IPS DF 19.7 (cell line): Measurements from ENCODE around the gene MTNR1B.
A peak's percentile ranks its signal among the peaks of the same experiment; 100 is the strongest.

Source experiments
- DNase-seq: peaks from one replicate; pipeline ENCODE4 v3.0.0-alpha.2; 2013; ENCODE audit warnings: low read depth, low spot score

The MTNR1B gene

DNA sequence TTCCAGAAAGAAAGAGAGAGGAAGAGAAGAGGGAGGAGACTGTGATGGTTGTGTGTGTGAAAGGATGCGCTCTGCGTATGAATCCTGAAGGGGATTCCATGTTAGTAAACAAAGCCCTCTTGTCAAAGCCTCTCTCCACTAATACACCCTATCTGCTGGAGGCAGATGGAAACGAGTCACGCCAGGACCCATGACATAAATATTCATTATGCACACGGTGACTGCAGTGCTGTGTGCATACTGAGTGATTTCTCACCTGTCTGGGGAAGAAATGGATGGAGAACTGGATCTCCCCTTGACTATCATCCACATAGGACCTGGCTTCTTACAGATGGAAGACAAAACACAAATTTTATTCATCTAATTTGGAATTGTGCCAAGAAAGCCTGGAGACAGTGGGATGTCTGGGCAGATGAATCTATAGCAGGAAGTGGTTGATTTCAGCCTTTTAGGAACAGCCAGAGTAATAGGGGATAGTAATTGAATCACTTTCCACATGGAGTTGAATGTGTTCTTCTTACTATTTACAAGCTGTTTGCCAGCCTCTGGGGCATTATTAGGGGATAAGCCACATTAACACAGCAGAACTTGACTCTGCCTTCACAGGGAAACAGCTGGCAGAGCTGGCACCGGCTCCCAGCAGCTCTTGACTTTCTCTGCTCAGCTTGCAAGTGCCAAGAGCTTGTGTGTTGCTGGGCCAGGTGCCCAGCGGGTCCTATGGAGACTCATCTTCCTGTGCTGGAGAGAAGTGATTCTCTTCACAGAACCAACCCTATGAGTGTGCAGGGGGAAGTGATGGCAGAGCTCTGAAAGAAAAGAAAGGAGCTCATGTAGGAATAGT is 9.0 kb downstream of the MTNR1B start:
- no peak for DNase-seq

DNA sequence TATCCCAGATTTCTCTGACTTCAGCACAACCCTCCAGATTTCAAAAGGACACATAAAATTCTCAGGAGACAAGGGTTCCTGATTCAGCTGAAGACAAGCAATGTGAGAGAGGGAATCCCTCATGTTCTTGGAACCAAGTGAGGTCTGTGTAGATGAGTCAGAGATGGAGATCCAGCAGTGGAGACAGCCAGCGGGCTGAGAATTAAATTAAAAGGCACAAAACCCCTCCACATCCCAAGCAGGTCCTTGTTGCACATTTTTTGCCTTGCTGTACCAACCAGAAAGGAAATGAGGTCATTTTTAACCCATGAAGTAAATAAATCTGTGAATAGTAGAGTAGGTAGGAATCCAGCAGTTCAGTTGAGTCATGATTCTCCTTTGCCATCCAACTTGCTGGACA is 9.7 kb downstream of the MTNR1B start:
- no peak for DNase-seq

DNA sequence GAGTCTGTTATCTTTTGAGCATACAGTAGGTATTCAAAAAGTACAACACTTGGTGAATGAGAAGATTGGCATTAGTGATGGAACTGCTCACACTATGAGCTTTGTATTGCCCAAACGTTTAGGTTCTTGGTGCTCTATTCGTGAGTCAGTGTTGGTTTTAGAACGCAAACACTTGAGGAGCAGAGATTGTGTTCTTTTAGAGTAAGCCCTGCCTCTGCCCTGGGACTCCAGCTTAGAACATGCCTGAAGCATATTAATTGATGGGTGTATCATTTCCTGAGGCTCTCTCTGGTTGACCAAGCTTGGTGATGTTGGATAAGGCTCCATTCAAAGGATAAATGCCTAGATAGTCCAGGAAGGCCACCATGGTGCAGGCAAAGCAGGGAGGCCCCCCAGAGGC is 10.9 kb downstream of the MTNR1B start:
- no peak for DNase-seq

DNA sequence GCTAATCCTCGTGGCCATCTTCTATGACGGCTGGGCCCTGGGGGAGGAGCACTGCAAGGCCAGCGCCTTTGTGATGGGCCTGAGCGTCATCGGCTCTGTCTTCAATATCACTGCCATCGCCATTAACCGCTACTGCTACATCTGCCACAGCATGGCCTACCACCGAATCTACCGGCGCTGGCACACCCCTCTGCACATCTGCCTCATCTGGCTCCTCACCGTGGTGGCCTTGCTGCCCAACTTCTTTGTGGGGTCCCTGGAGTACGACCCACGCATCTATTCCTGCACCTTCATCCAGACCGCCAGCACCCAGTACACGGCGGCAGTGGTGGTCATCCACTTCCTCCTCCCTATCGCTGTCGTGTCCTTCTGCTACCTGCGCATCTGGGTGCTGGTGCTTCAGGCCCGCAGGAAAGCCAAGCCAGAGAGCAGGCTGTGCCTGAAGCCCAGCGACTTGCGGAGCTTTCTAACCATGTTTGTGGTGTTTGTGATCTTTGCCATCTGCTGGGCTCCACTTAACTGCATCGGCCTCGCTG is 12.1 kb downstream of the MTNR1B start:
- DNase-seq = no peak

DNA sequence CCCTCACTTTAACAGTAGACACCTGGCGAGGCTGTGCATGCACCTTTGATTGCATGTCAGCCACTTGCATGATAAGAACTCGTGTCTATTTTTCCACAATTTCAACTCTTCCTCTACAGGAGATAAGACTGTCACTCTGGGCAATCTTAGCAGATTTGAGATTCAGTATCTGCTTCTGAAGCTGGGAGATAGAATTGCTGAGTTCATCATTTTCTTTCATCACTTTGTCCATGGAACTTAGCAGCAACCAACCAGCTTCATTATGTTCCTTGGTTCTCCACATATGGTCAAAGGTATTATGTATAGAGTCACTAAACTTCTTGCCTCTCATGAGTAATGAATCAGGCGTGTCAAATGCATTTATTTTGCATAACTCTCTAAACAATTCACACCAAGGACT is 17.1 kb downstream of the MTNR1B start:
- DNase-seq = no peak

DNA sequence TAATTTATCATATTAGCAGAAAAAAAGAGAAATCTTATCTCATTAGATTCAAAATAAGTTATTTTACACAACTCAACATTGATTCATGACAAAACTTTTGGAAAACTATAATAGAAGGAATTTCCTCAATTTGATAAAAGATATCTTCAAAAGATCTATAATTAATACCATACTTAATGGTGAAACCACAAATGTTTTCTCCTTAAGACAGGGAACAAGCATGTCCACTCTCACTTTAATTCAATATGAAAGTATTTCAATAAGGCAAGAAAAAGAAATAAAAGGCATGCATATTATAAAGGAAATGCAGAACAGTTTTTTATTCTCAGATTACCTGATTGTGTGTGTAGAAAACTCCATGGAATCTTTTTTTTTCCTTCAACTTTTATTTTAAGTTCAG is 23.6 kb downstream of the MTNR1B start:
- DNase-seq = no peak

DNA sequence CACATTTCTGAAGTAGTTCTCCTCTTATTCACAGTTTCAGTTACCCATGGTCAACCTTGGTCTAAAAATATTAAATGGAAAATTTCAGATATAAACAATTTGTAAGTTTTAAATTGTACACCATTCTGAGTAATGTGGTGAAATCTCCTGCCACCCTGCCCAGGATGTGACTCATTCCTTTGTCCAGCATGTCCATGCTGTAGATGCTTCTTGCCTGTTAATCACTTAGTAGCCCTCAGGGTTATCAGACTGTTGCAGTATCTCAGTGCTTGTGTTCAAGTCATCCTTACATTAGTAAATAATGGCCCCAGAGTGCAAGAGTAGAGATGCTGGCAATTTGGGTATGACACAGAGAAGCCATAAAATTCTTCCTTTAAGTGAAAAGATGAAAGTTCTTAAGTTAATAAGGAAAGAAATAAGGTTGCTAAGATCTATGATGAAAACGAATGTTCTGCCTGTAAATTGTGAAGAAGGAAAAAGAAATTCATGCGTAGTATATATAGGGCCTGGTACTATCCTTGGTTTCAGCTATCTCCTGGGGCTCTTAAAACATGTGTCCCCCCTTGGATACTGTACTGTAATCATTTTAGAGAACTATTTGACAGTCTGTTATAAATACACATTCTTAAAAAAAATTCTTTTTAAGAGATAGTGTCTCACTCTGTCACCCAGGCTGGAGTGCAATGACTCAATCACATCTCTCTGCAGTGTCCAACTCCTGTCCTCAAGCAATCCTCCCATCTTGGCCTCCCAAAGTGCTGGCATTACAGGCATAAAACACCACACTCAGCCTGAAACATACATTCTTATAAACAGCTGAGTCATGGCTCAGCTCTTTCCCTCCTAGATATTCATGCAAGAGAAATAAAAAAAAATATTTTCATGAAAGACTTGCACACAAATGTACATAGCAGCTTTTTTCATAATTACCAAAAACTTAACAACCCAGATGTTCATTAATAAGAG is 31.3 kb downstream of the MTNR1B start:
- DNase-seq = no peak

DNA sequence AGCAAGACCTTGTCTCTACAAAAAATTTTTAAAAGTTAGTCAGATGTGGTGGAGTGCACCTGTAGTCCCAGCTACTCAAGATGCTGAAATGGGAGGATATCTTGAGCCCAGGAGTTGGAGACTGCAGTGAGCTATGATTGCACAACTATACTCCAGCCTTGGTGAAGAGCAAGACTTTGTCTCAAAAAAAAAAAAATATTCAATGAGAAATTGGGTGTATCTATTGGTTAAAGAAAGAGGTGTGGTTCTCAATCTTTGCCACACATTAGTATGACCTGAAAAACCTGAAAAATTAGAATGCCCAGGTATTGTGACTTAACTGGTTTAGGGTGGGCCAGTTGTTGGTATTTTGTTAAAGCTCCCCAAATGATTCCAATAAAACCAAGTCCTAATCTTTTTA is 32.4 kb downstream of the MTNR1B start:
- no peak for DNase-seq

DNA sequence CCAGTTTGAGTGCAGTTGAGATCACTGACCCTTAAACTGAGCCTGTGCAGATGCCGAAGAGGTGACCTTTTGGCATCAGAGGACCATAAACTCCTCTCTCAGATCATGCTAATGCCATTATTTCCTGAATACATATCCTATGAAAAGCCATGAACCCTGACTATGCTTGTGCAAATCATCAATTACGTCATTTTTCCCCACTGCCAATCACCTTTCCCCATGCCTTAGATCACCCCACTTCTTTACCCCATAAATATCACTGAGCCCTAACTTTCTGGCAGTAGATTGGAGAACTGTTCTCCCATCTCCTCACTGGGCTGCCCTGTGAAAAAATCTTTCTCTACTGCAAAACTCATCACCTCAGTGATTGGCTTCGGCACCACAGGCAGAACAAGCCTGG is 32.9 kb downstream of the MTNR1B start:
- no peak for DNase-seq

DNA sequence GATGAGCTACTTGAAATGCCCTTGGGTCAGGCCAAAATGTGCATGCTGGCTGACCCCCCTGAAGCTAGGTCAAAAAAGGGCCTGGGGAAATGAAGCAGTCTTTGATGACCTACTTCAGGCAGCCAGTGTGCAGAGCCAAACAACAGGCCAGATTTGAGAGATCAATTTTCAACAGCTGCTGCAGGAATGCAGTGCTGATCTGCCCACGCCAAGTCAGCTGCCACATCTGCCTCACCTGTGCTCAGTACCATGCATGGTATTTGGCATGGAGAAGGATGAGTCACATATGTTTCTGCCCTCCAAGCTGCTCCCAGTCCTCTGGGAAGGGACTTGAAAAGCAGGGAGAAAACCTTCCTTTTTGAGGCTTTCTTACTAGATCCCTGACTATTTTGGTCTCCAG is 35.8 kb downstream of the MTNR1B start:
- DNase-seq = no peak

DNA sequence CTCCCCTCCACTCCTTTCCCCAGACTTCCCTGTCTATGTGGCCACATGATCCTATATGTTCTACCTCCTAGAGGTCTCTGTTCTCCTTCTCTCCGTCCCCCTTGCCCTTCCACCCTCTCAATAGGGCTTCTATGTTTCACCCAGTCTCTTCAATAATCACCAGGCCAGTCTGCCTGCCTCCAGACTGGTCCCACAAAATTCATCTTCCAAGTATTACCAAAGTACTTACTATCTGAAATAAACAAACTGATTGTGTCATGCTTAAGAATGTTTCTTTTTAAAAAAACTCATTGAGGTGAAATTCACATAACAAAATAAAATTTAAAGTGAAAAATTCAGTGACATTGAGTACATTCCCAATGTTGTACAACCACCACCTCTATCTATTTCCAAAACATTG is 44.2 kb downstream of the MTNR1B start:
- DNase-seq = no peak

DNA sequence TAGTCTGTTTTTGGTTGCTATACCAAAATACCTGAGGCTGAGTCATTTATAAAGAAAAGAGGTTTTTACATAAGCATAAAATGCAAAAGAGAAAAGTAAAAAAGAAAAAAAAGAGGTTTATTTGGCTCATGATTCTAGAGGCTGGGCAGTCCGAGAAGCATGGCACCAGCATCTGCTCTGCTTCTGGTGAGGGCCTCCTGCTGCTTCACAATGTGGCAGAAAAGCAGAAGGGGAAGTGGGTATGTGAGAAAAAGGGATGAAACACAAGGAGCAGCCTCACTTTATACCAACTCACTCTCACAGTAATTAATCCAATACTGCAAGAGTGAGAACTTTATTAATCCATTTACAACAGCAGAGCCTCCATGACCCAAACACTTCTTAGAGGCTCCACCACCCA is 47.1 kb downstream of the MTNR1B start:
- no peak for DNase-seq

DNA sequence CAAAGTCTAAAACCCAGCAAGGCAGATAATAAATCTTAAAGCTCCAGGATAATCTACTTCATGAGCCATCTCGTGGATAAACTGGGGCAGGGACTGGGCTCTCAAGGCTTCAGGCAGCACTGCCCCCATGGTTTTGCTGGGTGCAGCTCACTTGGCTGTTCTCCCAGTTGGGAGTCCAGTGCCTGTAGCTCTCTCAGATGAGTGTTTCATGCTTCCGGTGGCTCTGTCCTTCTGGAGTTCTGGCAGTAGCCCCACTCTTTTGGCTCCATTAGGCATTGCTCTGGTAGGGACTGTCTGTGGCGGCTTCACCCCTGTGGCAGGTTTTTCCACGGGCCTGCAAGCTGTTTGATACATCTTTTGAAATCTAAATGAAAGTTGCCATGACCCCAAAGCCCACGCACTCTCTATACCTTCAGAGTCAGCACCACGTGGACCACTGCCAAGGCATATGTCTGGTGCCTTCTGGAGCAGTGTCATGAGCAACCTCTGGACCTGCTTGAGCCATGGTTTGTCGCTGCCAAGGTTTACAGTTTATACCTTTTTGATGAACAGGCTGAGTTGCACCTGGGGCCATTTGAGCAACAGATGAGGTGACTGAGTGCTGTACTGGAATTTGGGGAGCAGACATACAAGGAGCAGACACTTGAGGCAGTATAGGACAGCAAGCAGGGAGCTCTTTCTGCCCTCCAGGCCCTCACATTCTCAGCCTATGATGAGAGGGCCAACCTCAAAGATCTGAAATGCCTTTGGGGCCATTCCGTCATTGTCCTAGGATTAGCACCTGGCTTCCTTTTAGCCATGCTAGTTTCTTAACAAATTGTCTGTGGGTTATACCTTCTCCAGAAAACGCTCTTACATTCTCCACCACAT is 48.6 kb downstream of the MTNR1B start:
- no peak for DNase-seq

DNA sequence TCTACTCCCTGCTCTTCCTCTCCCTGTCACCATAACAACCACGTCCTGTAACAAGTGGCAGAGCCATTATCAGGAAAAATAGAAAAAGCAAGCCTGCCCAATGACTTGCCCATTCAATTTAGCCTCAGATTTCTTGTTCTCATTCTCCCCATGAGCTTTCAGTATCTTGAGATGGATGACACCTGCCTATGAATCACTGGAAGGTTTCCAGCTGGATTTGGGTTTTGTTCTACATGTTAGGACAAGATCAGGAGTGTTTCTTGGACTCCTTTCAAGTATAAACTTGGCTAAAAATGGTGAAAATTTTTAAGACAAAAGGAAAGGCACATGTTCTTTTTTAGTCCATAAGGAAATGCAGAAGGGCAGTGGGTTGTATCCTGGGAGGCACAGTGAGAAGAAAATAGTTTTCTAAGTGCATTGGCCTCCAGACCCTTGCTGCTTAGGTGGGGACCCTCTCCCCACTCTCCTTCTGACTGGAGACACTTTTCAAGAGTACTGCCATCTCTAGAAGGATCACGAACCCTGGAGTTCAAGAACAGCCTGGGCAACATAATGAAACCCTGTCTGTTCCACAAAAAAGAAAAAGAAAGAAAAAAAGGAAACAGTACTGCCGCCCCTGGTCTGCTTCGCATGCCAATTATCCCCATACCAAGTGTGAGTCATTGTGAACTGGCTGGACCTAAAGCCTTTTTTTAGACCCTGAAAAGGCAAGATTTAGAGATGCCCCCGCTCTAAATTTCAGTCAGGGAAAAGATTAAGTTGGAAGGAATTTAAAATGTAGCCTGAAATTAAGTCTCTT is 51.0 kb downstream of the MTNR1B start:
- DNase-seq = no peak

DNA sequence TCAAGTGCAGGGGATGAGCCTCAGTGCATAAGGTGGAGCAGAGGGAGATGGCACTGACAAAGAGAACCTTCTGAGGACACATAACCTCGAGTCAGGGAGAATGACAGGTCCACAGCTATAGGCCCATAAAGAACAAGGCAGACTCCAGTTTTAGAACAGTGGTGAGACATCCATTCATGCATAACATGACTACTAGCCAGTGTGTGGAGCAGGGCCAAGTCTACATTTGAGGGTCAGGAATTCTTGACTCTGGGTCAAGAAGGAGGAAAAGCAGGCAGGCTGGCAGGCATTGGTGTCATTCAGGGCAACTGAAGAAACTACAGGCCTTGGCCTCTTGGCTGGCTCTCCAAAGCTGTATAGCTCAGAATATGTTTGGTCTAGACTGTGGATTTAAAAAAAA is 54.9 kb downstream of the MTNR1B start:
- DNase-seq = no peak

DNA sequence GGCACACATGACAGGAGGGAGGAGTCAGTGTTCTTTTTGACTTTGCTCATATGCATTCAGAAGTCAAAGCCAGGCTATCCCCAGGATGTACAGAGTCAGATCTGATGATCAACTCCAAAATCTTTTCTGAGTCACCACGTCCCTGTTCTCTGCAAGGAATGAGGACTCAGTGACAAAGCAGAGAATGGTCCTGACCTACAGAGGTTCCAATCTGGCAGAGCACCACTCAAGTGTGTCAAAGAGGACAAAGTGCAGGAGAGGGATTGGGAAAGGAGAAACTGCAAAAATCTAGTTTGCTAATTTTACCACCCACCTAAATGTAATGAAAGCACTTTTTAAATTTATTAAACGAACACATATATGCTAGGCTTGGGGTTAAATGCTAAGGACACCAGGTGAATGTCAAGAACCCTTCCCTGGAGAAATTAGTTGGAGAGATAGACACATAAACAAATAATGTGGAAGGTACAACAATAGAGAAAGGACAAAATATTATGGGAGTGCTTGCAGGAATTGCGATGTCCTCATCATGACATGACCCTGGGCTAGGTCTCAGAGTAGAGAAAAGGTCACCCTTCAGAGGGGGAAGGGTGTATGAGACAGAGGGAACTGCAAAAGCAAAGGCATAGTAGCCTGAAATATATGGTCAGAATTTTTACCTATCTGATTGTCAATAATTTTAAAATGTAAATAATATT is 56.3 kb downstream of the MTNR1B start:
- no peak for DNase-seq

DNA sequence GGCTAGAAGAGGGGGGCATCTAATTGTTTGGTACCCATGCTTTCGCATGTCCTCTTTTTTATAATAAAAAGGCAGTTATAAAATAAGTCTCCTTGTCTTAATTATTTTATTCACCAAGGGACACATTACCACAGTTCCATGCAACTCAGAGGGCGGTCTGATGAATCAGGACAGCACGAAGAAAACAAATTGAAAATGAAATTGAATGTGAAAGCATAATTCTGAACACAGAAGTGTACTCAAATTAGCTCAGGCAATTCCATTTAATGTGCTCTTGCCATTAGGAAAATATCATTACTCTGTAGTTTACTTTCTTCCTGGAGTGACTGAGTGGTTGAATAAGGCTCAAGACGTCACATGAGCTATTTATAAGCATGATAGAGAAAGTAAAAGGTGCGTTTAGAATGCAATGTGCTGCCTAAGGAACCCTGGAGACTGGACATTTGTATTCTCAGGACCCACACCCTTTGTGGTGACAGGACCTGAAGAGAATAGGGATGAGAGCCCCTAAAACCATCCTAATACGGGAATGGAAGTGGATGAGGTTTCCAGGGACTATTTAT is 59.6 kb downstream of the MTNR1B start:
- no peak for DNase-seq

DNA sequence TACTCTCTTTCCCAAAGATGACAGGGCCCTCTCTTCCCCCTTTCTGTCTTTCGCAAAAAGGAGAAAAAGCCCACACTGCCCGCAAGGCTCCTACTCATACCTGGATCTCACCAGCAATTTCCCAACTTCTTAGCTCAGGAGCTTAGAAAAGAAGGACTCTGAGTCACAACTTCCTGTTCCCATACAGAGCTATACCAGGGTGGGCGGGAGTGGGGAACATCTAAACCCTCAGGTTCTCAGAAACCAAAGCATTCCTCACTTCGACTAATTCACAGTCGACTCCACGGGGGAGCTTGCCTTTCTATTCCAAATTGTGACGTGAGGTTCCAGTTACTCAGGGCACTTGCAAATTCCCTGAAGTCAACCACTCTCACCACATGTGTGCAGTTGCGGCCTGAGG is 61.9 kb downstream of the MTNR1B start:
- DNase-seq = peak; percentile 50
